NCI-H526 (cell line): ENCODE data around the gene RUFY3.
"Not testable (repeated sequence)": the region's sequence is repeated elsewhere in the genome, so short reads cannot be mapped to it uniquely, and the experiment has no call there.

Experiments used
- DNase-seq, 2 experiments: peaks; one replicate each; lab custom pipeline; 2025; lab: John Stamatoyannopoulos, UW

The RUFY3 gene, protein sequence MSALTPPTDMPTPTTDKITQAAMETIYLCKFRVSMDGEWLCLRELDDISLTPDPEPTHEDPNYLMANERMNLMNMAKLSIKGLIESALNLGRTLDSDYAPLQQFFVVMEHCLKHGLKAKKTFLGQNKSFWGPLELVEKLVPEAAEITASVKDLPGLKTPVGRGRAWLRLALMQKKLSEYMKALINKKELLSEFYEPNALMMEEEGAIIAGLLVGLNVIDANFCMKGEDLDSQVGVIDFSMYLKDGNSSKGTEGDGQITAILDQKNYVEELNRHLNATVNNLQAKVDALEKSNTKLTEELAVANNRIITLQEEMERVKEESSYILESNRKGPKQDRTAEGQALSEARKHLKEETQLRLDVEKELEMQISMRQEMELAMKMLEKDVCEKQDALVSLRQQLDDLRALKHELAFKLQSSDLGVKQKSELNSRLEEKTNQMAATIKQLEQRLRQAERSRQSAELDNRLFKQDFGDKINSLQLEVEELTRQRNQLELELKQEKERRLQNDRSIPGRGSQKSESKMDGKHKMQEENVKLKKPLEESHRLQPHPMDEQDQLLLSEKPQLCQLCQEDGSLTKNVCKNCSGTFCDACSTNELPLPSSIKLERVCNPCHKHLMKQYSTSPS

DNA sequence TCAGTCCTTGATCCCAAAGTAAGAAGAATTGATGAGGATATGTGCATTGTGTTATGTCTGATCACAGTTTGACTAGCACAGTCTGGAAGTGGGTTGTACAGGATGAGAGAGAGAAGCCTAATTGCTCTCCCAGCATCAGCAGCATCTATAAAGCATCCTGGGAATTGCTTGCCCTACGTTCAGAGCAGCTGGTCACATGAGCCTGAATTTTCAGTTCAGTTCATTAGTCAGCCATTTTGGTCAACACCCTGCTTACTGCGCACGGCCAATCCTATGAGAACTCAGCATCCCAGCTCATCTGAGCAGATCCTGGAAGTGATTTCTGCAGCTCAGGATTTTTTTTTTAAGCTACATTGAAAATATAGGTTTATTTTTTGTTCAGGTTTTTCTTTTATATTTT is at the start of gene RUFY3:
Gene RUFY3 (plus strand): TSS at position 218 of the 400 bp plus-strand sequence. CDS start 610 bp downstream, outside the sequence.
- peak; percentile 91 to 94 for DNase-seq

DNA sequence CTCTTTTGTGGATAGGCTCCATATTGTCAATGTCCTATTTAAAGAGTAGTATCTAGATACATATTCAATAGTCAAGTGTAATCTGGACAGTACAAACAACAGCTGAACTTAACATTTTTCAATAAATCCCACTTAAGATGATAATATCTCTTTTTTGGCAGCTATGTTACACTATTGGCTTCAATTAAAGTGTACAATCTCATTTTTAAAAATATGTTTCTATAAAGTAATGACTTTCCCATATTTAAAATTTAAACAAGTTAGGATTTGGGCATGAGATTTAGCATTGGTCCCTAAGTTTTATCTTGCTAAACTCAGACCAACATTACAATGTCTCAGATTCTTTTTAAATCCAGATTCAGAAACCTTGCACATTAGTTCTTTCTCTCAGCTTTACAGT is 47.6 kb upstream of the RUFY3 start:
- no peak for DNase-seq

DNA sequence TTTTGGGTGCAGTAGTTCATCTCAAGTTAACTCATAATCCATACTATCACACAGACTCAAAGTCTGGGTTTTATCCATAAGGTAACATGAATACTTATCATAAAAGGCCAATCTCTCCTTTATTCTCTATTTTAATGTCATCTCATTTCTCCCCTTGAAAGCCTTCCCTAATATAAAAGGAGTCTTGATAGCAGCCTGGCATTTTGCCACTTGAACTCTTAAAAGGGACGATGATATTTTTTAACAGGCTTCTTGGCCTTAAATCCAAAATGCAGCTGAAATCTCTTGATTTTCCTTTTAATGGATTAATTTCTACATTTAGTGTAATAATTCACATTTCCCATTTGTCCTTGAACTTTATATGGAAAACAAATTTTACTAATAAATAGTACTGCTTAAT is 47.0 kb upstream of the RUFY3 start:
- DNase-seq, result no peak

DNA sequence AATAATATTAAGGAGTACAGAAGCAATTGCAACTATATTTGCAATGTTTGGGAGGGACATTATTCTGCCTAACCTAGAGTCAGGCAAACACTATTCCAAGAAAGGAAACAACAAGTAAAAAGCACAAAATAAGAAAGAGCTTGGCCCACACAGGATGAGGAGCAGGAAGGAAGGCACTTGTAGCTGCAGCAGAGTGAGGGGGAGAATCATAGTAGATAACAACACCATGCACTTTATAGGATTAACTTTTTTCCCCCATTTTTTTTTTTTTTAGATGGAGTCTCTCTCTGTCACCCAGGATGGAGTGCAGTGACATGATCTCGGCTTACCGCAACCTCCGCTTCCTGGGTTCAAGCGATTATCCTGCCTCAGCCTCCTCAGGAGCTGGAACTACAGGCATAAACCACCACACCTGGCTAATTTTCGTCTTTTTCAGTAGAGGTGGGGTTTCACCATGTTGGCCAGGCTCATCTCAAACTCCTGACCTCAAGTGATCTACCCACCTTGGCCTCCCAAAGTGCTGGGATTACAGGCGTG is 45.1 kb upstream of the RUFY3 start:
- DNase-seq, result no peak

DNA sequence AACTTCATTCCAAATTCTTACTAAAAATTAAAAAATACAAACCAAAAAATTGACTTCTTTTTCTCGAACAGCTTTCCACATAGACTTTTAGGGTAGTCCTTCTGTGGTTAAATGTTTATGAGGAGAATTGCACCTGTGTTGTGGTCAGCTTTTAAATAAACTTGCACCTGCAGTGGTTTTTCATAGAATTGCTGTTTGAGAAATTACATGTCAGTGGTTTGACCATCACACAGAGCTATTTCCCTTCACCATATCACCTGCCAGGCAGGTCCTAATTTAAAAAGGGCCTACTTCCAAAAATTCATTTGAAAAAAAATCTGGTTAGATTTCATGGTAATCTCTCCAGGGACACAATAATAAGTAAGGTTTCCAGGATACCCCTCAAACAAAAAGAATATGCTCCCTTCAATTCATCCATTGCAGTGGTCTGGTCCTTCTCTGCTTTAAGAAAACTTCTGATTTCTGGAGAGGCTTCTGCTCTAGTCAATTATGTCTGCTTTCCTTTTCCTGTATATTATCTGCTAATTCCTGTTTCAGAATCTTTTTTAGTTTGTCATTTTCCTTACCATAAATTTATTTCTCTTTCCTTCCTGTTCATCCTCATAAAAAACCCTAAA is 43.3 kb upstream of the RUFY3 start:
- no peak for DNase-seq

DNA sequence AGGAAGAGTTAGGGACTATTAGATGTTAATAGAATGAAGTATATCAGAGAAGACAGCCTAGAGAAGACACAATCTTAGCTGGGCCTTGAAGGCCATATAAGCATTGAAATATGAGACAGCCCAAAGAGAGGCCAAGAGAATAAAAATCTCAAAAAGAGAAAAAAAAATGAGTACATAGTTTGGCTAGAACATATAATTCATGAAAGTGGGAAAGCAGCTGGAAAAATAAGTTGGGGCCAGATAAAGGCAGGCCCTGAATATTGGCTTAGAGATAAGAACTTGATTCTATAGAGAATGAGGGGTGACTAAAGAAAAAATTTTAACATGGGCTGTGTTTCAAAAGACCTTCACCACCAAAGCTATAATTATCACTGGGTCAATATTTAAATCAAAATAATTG is 40.8 kb upstream of the RUFY3 start:
- DNase-seq, result no peak

DNA sequence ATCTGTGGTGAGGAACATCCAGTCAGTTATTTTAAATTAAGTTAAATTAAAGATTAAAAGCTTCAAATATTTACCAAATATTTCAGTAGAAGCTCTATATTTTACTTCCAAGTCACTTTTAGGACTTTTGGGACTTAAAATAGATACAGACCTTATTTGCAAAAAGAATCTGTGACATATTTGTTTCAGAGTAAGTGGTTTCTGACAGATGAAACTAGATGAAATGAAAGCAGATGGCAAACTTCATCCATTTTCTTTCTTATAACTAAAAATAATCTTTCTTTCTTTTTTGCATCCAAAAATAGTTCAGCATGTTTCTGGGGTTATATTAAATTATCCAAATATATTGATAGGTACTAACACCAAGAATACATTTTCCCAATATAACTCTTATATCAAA is 40.1 kb upstream of the RUFY3 start:
- no peak for DNase-seq

DNA sequence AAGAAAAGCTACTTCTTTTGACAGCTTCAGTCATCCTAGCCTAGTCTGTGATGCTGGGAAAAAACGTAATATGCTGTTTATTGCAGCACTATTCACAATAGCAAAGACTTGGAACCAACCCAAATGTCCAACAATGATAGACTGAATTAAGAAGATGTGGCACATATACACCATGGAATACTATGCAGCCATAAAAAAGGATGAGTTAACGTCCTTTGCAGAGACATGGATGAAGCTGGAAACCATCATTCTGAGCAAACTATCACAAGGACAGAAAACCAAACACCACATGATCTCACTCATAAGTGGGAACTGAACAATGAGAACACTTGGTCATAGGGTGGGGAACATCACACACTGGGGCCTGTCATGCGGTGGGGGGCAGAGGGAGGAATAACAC is 39.6 kb upstream of the RUFY3 start:
- not testable (repeated sequence) for DNase-seq

DNA sequence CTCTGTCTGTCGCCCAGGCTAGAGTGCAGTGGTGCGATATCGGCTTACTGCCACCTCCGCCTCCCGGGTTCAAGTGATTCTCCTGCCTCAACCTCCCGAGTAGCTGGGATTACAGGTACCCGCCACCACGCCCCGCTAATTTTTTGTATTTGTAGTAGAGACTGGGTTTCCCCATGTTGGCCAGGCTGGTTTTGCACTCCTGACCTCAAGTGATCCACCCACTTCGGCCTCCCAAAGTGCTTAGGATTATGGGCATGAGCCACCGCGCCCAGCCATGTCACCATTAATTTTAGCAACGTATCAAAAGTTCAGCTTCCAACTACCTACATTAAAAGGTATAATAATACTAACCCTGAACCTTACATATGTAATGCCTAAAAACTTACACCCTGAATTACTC is 34.4 kb upstream of the RUFY3 start:
- DNase-seq, result no peak

DNA sequence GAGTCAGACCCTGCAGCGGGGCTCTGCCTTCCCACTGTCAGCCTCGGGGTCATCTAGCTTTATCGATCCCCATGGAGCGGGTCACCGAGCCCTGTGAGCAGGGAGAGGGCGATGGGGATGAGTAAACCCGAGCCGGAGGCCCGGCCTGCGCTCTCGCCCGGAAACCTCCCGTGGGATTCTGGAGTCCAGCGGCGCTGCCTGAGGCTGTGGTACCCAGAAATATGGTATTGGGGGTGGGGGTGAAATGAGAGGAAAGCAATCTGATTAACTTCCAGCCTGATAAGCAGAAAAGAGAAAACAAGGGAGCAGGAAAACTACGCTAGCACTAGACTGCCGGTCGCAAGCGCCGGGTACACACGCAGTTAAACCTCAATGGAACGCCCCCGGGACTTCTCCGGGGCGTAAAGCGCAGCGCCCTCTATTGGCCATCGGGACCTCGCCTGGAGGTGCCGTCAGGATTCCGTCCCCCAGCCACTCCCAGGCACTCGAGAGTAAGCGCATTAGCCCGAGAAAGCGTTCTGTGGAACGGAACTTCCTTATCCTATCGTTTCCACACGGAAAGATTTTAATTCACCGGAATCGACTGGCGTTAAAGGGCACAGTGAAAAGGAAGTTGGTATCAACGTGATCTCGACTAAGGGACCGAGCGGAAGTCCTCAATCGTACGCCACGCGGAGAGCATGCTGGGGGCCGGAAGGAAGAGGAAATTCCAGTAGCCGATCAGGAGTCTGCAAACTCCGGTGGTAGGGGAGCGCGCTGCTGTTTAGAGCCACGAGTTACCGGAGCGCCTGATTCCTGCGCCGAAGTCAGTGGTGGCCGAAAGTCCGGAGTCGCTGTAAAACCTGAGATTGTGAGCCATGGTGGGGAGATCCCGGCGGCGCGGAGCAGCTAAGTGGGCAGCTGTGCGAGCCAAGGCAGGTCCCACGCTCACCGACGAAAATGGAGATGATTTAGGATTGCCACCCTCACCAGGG is 33.7 kb upstream of the RUFY3 start, which contains the start of gene UTP3:
Gene UTP3 (plus strand): TSS at position 712 of the 974 bp plus-strand sequence. CDS start 146 bp downstream, at position 858.
- DNase-seq, result peak; percentile 98 to 99

DNA sequence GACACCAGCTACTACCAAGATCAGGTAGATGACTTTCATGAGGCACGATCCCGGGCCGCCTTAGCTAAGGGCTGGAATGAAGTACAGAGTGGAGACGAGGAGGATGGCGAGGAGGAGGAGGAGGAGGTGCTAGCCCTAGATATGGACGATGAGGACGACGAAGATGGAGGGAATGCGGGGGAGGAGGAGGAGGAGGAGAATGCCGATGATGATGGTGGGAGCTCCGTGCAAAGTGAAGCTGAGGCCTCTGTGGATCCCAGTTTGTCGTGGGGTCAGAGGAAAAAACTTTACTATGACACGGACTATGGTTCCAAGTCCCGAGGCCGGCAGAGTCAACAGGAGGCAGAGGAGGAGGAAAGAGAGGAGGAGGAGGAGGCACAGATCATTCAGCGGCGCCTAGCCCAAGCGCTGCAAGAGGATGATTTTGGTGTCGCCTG is 33.0 kb upstream of the RUFY3 start:
- no peak for DNase-seq

DNA sequence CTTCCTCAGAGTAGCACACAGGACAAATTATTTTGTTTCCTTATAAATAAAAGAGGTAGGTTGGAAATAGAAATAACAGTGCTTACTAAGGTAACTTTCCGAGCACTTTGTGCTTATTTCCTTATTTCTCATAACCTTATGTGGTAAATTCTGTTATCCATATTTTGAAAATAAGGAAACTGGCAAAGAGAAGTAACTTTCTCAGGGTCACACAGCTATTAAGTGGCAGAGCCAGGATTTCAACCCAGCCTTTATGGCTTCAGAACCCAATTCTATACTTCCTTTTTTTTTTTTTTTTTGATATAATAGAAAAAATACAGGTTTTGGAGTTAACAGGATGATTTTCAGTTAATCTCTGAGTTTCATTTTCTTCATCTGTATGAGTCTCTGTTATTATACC is 30.1 kb upstream of the RUFY3 start:
- no peak for DNase-seq

DNA sequence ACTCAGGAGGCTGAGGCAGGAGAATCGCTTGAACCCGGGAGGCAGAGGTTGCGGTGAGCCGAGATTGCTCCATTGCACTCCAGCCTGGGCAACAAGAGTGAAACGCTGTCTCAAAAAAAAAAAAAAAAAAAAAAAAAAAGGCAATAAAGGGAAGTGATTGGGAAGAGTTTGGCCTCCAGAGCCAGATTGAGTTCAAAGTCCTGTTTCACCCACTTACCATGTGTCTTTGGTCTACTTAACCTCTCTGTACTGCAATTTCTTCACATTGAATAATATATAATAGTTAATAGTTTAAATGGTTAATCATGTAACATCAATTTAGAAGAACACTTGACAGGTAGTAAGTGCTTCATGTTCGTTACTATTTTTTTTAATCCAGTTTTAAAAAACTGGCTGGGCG is 27.1 kb upstream of the RUFY3 start:
- not testable (repeated sequence) for DNase-seq

DNA sequence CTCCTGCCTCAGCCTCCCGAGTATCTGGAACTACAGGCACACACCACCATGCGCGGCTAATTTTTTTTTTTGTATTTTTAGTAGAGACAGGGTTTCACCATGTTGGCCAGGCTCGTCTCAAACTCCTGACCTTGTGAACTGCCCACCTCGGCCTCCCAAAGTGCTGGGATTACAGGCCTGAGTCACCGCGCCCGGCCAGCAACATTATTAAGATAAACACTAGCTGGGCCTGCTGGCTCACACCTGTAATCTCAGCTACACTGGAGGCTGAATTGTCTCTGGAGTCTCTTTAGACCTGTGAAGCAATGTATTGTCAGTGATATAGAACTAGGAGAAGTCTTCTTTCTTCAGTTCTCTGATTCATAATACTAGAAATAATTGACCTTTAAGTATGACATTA is 23.3 kb upstream of the RUFY3 start:
- DNase-seq, result not testable (repeated sequence)

DNA sequence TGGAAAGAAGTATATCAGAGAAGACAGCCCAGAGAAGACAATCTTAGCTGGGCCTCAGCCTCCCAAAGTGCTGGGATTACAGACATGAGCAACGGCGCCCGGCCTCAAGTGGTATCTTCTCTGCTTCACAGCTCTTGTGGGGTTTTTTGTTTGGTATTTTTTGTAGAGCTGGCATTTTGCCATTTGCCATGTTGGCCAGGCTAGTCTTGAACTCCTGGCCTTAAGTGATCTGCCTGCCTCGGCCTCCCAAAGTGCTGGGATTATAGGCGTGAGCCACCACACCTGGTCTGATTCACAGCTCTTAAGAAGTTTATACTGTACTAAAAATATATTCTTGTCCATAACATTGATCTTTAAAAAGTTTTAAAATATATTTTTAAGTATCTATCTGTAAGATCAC is 21.1 kb upstream of the RUFY3 start:
- DNase-seq, result no peak

DNA sequence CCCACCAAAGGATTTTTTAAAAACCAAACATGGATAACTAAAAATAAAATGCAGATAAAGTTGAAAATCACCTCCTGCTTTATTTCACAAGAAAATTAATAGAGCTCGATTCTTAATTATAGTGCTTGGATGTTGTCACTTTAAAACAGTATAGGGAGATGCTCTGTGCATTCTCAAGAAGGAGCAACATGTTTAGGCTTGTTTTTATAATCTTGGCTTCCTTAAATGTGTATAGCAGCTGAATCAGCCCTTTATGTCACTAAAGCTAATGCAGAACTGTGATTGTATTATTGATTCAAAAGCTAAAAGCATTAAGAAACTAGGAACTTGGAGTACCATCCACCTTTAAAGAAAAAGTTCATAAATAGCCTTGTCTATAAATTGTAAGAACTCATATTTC is 20.5 kb upstream of the RUFY3 start:
- DNase-seq, result no peak

DNA sequence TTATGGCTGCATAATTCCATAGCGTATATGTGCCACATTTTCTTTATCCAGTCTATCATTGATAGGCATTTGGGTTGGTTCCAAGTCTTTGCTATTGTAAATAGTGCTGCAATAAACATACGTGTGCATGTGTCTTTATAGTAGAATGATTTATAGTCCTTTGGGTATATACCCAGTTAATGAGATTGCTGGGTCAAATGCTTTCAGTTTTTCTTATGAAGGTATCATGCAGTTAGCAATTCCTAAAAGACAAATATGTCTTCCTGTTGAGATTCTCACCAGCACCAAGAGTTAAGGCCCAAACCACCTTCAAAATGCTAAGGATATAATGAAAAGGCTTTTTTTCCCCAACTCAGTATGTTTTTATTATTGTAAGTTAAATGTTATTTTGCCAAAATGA is 19.2 kb upstream of the RUFY3 start:
- not testable (repeated sequence) for DNase-seq

DNA sequence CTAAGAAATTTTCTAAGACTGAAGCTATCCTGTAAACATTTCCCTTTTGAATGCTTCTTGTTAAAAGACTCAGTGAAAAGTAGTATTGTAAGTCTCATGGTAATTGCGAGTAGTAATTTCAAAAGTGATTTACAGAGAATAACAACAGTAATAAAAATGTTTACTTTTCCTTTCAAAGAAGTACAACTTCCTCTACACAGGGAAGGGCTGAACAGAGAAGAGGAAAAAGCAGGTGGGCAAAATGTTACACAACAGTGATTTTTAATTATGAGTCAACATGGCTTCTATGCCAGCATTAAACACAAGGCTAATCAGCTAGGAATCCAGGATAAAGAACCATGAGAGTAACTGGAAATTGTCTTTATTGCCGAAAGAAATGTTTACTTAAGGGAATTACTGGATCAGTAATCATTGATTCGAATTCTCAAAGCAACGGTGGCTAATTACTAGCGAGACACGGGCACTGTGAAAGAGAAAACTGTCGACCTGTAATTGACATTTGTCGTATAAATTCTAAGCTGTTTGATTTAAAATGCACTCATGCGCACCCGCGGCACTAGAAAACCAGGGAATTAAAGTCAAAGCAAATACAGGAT is 18.0 kb upstream of the RUFY3 start:
- DNase-seq, result peak; percentile 59 to 69

DNA sequence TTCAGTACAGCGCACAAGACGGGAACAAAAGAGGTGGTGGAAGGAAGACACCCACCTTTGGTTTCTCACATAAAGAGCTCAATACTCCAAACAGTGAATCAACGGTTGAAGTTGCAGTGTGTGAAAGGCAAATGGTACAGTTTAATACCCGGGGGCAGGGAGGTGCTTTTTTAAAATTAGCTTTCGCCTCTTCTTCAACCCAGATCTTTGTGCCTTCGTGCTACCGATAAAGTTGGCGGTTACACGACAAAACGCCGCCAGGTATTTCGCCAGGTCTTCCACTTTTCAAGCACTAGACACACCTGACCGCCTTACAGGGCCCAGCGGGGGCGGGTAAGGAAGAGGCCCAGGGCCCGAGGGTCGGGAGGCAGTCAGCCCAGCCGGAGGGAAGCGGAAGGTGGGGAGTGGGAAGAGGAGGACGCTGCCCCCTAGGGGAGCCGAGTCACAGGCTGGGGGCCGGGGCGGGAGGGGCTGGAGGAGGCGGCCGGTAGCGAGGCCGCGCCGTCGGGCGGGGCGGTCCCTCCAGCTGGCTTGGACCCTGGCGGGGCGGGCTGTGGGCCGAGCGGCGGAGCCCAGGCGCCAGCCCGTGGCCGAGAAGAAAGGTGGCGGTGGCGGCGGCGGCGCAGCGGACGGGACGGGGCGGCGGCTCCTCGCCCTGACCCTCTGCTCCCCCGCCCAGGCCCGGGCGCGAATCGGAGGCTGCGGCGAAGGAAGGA is 17.4 kb upstream of the RUFY3 start:
- peak; percentile 74 to 92 for DNase-seq

DNA sequence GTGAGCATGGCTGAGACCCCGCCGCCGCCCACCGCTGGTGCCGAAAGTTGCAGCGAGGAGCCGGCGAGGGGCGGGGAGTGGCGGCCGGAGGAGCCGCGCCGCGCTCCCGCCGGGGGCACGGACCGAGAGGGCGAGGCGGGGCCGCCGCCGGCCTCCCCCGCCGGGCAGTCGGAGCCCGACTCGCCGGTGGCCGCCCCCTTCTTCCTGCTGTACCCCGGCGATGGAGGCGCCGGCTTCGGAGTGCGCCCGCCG is 16.9 kb upstream of the RUFY3 start:
- DNase-seq, result peak in 1 of 2 experiments; percentile 79
